D721Med (cell line): ENCODE data around the gene AGPAT3.

Experiments used
- DNase-seq: peaks from one replicate; pipeline ENCODE4 v3.0.0; 2011; ENCODE audit warnings: low spot score; ENCODE audit not compliant: insufficient read length
- FAIRE-seq: peaks from 2 replicates; lab custom pipeline; 2011; peaks lifted over from hg19 to GRCh38; lab: Jason Lieb, UNC
- CTCF ChIP-seq: IDR thresholded peaks from 2 replicates; pipeline ENCODE4 v1.5.1; 2012; ENCODE audit warnings: mild to moderate bottlenecking, control low read depth; ENCODE audit not compliant: insufficient read depth; ENCODE audit errors: missing control alignments

The AGPAT3 gene

GRCh38 chr21:44013380-44014088 lies 148.5 kb downstream of the AGPAT3 start:
- TF ChIP-seq CTCF: no peak
- FAIRE-seq: no peak

GRCh38 chr21:44017601-44018000 lies 152.6 kb downstream of the AGPAT3 start:
- no peak for DNase-seq
- no peak for TF ChIP-seq CTCF
- FAIRE-seq: no peak

More at GRCh38 chr21:44013380-44014088, 148.5 kb downstream of the AGPAT3 start:
- no peak for DNase-seq

GRCh38 chr21:44018127-44018526 lies 153.1 kb downstream of the AGPAT3 start:
- DNase-seq (no peak), FAIRE-seq (no peak)
- no peak for TF ChIP-seq CTCF

- FAIRE-seq: no peak
- DNase-seq: no peak
- no peak for TF ChIP-seq CTCF
Observed at GRCh38 chr21:44018813-44019567, 154.0 kb downstream of the AGPAT3 start.

- FAIRE-seq (no peak), DNase-seq (no peak)
- no peak for TF ChIP-seq CTCF
Observed at GRCh38 chr21:44019568-44019958, 154.5 kb downstream of the AGPAT3 start.

- no peak for TF ChIP-seq CTCF
- FAIRE-seq (peak; percentile 60), DNase-seq (no peak)
Observed at GRCh38 chr21:44020551-44020950, 155.5 kb downstream of the AGPAT3 start.

- no peak for DNase-seq
- no peak for FAIRE-seq
- TF ChIP-seq CTCF: no peak
Observed at GRCh38 chr21:44021064-44021463, 156.0 kb downstream of the AGPAT3 start.
